HG03066 (cell line): ENCODE measurements around the gene COX4I1.

Experiments
- ATAC-seq: cut with Tn5 transposase; IDR thresholded peaks from one replicate; pipeline ENCODE4 v1.9.1; 2021; ENCODE audit warnings: low read depth; ENCODE audit not compliant: unreplicated experiment

The COX4I1 gene

GRCh38 chr16:85838381-85838780 is 38.9 kb downstream of the COX4I1 start:
- no peak for ATAC-seq

- ATAC-seq = no peak
Measured at GRCh38 chr16:85838876-85839585, 39.5 kb downstream of the COX4I1 start.

GRCh38 chr16:85839681-85840240 is 40.3 kb downstream of the COX4I1 start:
- no peak for ATAC-seq

- no peak for ATAC-seq
Measured at GRCh38 chr16:85840395-85840794, 40.9 kb downstream of the COX4I1 start.

GRCh38 chr16:85840801-85841200 is 41.3 kb downstream of the COX4I1 start:
- ATAC-seq = no peak

GRCh38 chr16:85842435-85842834 is 42.9 kb downstream of the COX4I1 start:
- no peak for ATAC-seq

GRCh38 chr16:85842848-85843247 is 43.4 kb downstream of the COX4I1 start:
- ATAC-seq = no peak

- ATAC-seq = no peak
Measured at GRCh38 chr16:85843471-85844168, 44.1 kb downstream of the COX4I1 start.

- no peak for ATAC-seq
Measured at GRCh38 chr16:85844169-85844481, 44.6 kb downstream of the COX4I1 start.

- no peak for ATAC-seq
Measured at GRCh38 chr16:85844786-85845185, 45.3 kb downstream of the COX4I1 start.

GRCh38 chr16:85845266-85845665 is 45.8 kb downstream of the COX4I1 start:
- no peak for ATAC-seq

GRCh38 chr16:85846461-85846860 is 47.0 kb downstream of the COX4I1 start:
- ATAC-seq = no peak

GRCh38 chr16:85847036-85847435 is 47.5 kb downstream of the COX4I1 start:
- ATAC-seq = no peak

- no peak for ATAC-seq
Measured at GRCh38 chr16:85847681-85848601, 48.4 kb downstream of the COX4I1 start.

- ATAC-seq = no peak
Measured at GRCh38 chr16:85848986-85849385, 49.5 kb downstream of the COX4I1 start.

- ATAC-seq = no peak
Measured at GRCh38 chr16:85849388-85849787, 49.9 kb downstream of the COX4I1 start.

GRCh38 chr16:85850344-85850880 is 50.9 kb downstream of the COX4I1 start:
- no peak for ATAC-seq

- ATAC-seq = no peak
Measured at GRCh38 chr16:85851034-85851785, 51.7 kb downstream of the COX4I1 start.

- no peak for ATAC-seq
Measured at GRCh38 chr16:85853547-85854545, 54.4 kb downstream of the COX4I1 start.
